Natural killer cell (primary cell): ENCODE data around the gene CIZ1. TPM values are rescaled to one million over a fixed set of nuclear protein-coding genes. Genes with fewer than 3 reads are reported as not detected.
A peak's percentile ranks its signal among the peaks of the same experiment; 100 is the strongest.

Source experiments
- ATAC-seq, 3 donors: fragments of 150-1000 bp in 2 of 3; fragments of 200-7000 bp in 1 of 3; cut with Tn5 transposase; 1 replicate in 1 of 3; 2 replicates in 2 of 3; pipeline ENCODE4 v1.10.0; 2021; ENCODE audit warnings: mild to moderate bottlenecking in 2 of 3, moderate library complexity in 2 of 3
- DNase-seq, 2 donors: peaks; one replicate each; pipeline versions ENCODE4 v3.0.0 to v3.0.0-alpha.2; 2013 to 2021; ENCODE audit warnings: mixed read lengths in 1 of 2
- H3K27ac ChIP-seq: one replicate; pipeline ENCODE4 v1.5.1; 2013; ENCODE audit warnings: mild to moderate bottlenecking, low read length
- H3K27me3 ChIP-seq: one replicate; pipeline ENCODE4 v1.6.1; 2013; ENCODE audit warnings: low read length; ENCODE audit not compliant: control insufficient read depth, insufficient read depth
- H3K36me3 ChIP-seq: one replicate; pipeline ENCODE4 v1.6.1; 2013; ENCODE audit warnings: low read length; ENCODE audit not compliant: control insufficient read depth, insufficient read depth
- H3K4me1 ChIP-seq: one replicate; pipeline ENCODE4 v1.6.1; 2013; ENCODE audit warnings: low read length; ENCODE audit not compliant: control insufficient read depth, insufficient read depth
- H3K4me3 ChIP-seq: one replicate; pipeline ENCODE4 v1.5.1; 2013; ENCODE audit warnings: low read length
- H3K9me3 ChIP-seq: one replicate; pipeline ENCODE4 v1.6.1; 2013; ENCODE audit warnings: low read length; ENCODE audit not compliant: control insufficient read depth, insufficient read depth
- H3K27ac Mint-ChIP-seq, 2 donors: one replicate each; pipeline ENCODE4 v1.8.0; 2022; ENCODE audit warnings: mild to moderate bottlenecking in 2 of 2, mixed read lengths in 2 of 2, moderate library complexity in 1 of 2
- H3K27me3 Mint-ChIP-seq, 2 donors: one replicate each; pipeline ENCODE4 v1.8.0; 2022; ENCODE audit warnings: low read depth in 2 of 2, mixed read lengths in 2 of 2
- H3K36me3 Mint-ChIP-seq: one replicate; pipeline ENCODE4 v1.8.0; 2022; ENCODE audit warnings: mixed read lengths
- H3K4me1 Mint-ChIP-seq, 2 donors: one replicate each; pipeline ENCODE4 v1.8.0; 2022; ENCODE audit warnings: mixed read lengths in 2 of 2
- H3K4me3 Mint-ChIP-seq: one replicate; pipeline ENCODE4 v1.8.0; 2022; ENCODE audit warnings: mild to moderate bottlenecking, moderate library complexity, mixed read lengths
- H3K9me3 Mint-ChIP-seq, 2 donors: one replicate each; pipeline ENCODE4 v1.8.0; 2022; ENCODE audit warnings: mixed read lengths in 2 of 2
- WGBS: methylation state at CpG from one replicate; pipeline ENCODE4 v1.1.7; 2013; ENCODE audit warnings: missing lambda C conversion rate; ENCODE audit not compliant: insufficient coverage; 5-methylcytosine and 5-hydroxymethylcytosine counted together
- intact Hi-C: fragments of 100-400 bp; cut with micrococcal nuclease; formaldehyde crosslinking; loops from one replicate; pipeline ENCODE4 v1.14.2; 2022
- total RNA-seq, 4 donors: library from RNA; stranded (reverse); fragments of 120-200 nt in 1 of 4; gene quantifications; one replicate each; pipeline versions ENCODE4 v1.2.3 to v1.2.4, GENCODE V29; 2013 to 2022
- TF ChIP-seq, protein P1 (sequence below): fragments of 200-600 bp; IDR thresholded peaks from one replicate; pipeline ENCODE4 v1.8.0; 2022; ENCODE audit warnings: antibody characterized with exemption

The CIZ1 gene
- total RNA-seq, 3 donors from 2014 or later (not counting 1 experiment from before 2014, with no cell fraction given) = 152 to 165 (median 159) TPM

DNA sequence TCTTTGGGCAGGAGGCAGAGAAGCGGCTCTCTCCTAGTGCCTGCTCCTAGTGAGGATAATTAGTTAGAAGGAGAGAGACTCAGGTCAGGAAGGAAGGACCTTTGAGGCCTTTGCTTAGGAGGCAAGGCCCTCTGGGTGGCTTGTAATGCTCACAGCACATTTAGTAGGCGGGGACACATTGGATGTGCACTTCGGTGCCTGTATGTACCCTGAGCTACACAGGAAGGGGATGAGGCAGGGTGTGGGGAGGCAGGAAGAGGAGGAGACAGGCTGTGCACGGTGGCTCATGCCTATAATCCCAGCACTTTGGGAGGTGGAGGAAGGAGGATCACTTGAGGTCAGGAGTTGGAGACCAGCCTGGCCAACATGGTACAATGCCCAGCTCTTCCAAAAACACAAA, 49.3 kb downstream of the CIZ1 start:
- Histone ChIP-seq H3K36me3 (no peaks in the 10 kb centered on the region), H3K4me3 (no peak overlapping the region), H3K27me3 (no peaks in the 10 kb centered on the region), H3K9me3 (no peaks in the 10 kb centered on the region), H3K27ac (no peak overlapping the region), H3K4me1 (no peaks in the 10 kb centered on the region)
- Mint-ChIP-seq H3K9me3 (no peaks in the 10 kb centered on the region), H3K27ac (no peak overlapping the region), H3K27me3 (peaks cover 0 to 4% of the 10 kb centered on the region in 2 donors), H3K4me1 (no peaks in the 10 kb centered on the region), H3K36me3 (no peaks in the 10 kb centered on the region), H3K4me3 (no peak overlapping the region)
- DNase-seq = peak in 1 of 2 donors; percentile 33
- intact Hi-C loops = no loop called here
- TF ChIP-seq, protein P1, sequence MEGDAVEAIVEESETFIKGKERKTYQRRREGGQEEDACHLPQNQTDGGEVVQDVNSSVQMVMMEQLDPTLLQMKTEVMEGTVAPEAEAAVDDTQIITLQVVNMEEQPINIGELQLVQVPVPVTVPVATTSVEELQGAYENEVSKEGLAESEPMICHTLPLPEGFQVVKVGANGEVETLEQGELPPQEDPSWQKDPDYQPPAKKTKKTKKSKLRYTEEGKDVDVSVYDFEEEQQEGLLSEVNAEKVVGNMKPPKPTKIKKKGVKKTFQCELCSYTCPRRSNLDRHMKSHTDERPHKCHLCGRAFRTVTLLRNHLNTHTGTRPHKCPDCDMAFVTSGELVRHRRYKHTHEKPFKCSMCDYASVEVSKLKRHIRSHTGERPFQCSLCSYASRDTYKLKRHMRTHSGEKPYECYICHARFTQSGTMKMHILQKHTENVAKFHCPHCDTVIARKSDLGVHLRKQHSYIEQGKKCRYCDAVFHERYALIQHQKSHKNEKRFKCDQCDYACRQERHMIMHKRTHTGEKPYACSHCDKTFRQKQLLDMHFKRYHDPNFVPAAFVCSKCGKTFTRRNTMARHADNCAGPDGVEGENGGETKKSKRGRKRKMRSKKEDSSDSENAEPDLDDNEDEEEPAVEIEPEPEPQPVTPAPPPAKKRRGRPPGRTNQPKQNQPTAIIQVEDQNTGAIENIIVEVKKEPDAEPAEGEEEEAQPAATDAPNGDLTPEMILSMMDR = no peak
- no peak for ATAC-seq
- 50% methylated on average over 4 of the region's 4 CpGs for WGBS

DNA sequence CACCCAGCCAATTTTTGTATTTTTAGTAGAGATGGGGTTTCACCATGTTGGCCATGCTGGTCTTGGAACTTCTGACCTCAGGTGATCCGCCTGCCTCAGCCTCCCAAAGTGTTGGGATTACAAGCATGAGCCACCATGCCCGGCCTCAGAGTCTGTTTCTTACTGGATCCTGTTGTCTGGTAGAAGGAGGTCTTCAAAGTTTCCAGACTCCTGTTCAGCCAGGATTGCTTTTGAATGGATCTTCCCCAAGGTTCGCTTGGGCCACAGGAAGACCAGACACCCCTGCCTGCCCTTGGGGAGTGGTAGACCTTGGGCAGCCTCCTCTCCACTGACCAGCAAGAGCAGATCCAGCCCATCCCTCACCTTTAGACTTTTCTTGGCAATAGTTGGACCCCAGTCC, 49.8 kb downstream of the CIZ1 start:
- H3K4me1 ChIP-seq = no peaks in the 10 kb centered on the region
- no peaks in the 10 kb centered on the region for H3K27me3 ChIP-seq
- Mint-ChIP-seq H3K4me3 (no peak overlapping the region), H3K36me3 (no peaks in the 10 kb centered on the region), H3K4me1 (no peaks in the 10 kb centered on the region), H3K27ac (no peak overlapping the region), H3K27me3 (peaks cover 0 to 4% of the 10 kb centered on the region in 2 donors), H3K9me3 (no peaks in the 10 kb centered on the region)
- DNase-seq = no peak
- H3K27ac ChIP-seq = no peak overlapping the region
- no peak for ATAC-seq
- no peaks in the 10 kb centered on the region for H3K36me3 ChIP-seq
- 99% methylated on average over 3 of the region's 3 CpGs for WGBS
- intact Hi-C loops = no loop called here
- TF ChIP-seq, protein P1 = no peak
- no peaks in the 10 kb centered on the region for H3K9me3 ChIP-seq
- no peak overlapping the region for H3K4me3 ChIP-seq

DNA sequence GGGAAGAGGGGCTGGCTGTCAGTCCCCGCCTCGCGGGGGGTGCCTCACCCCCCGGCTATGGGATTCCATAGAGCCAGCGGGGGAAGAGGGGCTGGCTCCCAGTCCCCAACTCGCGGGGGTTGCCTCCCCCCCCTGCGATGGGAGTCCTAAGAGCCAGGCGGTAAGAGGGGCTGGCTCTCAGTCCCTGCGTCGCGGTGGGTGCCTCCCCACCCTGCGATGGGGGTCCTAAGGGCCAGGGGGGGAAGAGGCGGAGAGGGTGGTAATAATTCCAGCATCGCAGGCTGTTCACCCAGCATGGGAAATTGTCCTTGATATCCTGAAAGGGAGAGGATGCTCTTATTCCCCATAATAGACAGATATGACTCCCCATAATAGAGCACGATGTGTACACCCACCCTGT, 51.8 kb downstream of the CIZ1 start:
- Mint-ChIP-seq H3K27ac (no peak overlapping the region), H3K4me1 (no peaks in the 10 kb centered on the region), H3K4me3 (no peak overlapping the region), H3K36me3 (no peaks in the 10 kb centered on the region), H3K27me3 (peaks cover 10 to 12% of the 10 kb centered on the region in 2 donors), H3K9me3 (no peaks in the 10 kb centered on the region)
- intact Hi-C loops = no loop called here
- Histone ChIP-seq H3K27ac (no peak overlapping the region), H3K36me3 (no peaks in the 10 kb centered on the region), H3K4me1 (no peaks in the 10 kb centered on the region), H3K4me3 (no peak overlapping the region), H3K9me3 (no peaks in the 10 kb centered on the region), H3K27me3 (no peaks in the 10 kb centered on the region)
- DNase-seq (no peak), ATAC-seq (no peak)
- TF ChIP-seq, protein P1 = no peak
- WGBS = 92% methylated on average over 4 of the region's 16 CpGs

DNA sequence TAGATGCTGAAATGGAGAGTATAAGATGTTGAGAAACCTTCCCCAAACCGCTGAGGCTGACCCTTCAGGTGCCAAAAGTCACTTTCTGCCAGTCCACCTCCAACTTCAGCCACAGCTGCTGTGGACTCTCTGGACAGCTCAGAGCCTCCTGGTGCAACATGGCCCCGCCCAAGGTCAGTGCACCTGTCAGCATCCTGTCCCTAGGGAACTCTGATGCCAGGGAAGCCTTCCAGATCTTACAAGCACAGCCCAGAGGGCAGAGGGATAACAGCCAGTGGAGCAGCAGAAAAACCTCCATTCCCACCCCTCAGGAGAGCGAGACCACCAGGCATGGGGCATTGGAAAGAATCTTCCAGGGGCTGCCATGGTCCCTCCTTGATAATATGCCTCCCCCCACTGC, 53.4 kb downstream of the CIZ1 start:
- Histone ChIP-seq H3K4me3 (no peak overlapping the region), H3K27me3 (no peaks in the 10 kb centered on the region), H3K4me1 (no peaks in the 10 kb centered on the region), H3K27ac (no peak overlapping the region), H3K36me3 (no peaks in the 10 kb centered on the region), H3K9me3 (no peaks in the 10 kb centered on the region)
- no peak overlapping the region for H3K27ac Mint-ChIP-seq
- DNase-seq (no peak), ATAC-seq (no peak)
- TF ChIP-seq, protein P1 = no peak
- H3K4me3 Mint-ChIP-seq = no peak overlapping the region
- no peaks in the 10 kb centered on the region for H3K9me3 Mint-ChIP-seq
- WGBS = 88% methylated on average over 3 of the region's 3 CpGs
- H3K4me1 Mint-ChIP-seq = no peaks in the 10 kb centered on the region
- peaks cover 21 to 25% of the 10 kb centered on the region in 2 donors for H3K27me3 Mint-ChIP-seq
- intact Hi-C loops = no loop called here
- no peaks in the 10 kb centered on the region for H3K36me3 Mint-ChIP-seq
